Forelimb muscle (tissue), 1 donor: Measurements from ENCODE around the gene COL17A1. TPM values are rescaled to one million over a fixed set of nuclear protein-coding genes. Genes with fewer than 3 reads are reported as not detected.

ENCODE experiments used
- DNase-seq: peaks from one replicate; pipeline ENCODE4 v3.0.0-alpha.2; 2013; ENCODE audit warnings: low read depth
- polyA plus RNA-seq: library from polyadenylated mRNA; unstranded; fragments of 120-200 nt; gene quantifications from one replicate; pipeline ENCODE4 v1.2.1, GENCODE V29; 2013; ENCODE audit not compliant: insufficient read length

COL17A1 gene
- 0.23 TPM for polyA plus RNA-seq

- DNase-seq = no peak
Measured at GRCh38 chr10:104085801-104086400, at the start of gene COL17A1. Gene COL17A1 (minus strand): TSS chr10:104085880. CDS start chr10:104080673, 5,207 bp downstream.

GRCh38 chr10:104130041-104130440 is 44.4 kb upstream of the COL17A1 start:
- DNase-seq = no peak

- no peak for DNase-seq
Measured at GRCh38 chr10:104128214-104128613, 42.5 kb upstream of the COL17A1 start.

GRCh38 chr10:104127411-104127810 is 41.7 kb upstream of the COL17A1 start:
- no peak for DNase-seq

- no peak for DNase-seq
Measured at GRCh38 chr10:104123397-104123796, 37.7 kb upstream of the COL17A1 start.

- no peak for DNase-seq
Measured at GRCh38 chr10:104122225-104123107, 36.8 kb upstream of the COL17A1 start.

- DNase-seq = peak; percentile 92
Measured at GRCh38 chr10:104121485-104122224, 36.0 kb upstream of the COL17A1 start, which contains the start of gene SFR1. Gene SFR1 (plus strand): TSS chr10:104122171. CDS start chr10:104122184, 13 bp downstream.

- DNase-seq = peak; percentile 90
Measured at GRCh38 chr10:104120903-104121484, 35.3 kb upstream of the COL17A1 start.

GRCh38 chr10:104120512-104120902 is 34.8 kb upstream of the COL17A1 start:
- DNase-seq = no peak

- no peak for DNase-seq
Measured at GRCh38 chr10:104119996-104120395, 34.3 kb upstream of the COL17A1 start.

GRCh38 chr10:104117839-104118323 is 32.2 kb upstream of the COL17A1 start:
- DNase-seq = no peak

GRCh38 chr10:104113376-104113956 is 27.8 kb upstream of the COL17A1 start:
- DNase-seq = no peak

GRCh38 chr10:104109908-104110662 is 24.4 kb upstream of the COL17A1 start:
- no peak for DNase-seq

GRCh38 chr10:104104926-104105325 is 19.2 kb upstream of the COL17A1 start:
- DNase-seq = no peak

- no peak for DNase-seq
Measured at GRCh38 chr10:104104418-104104817, 18.7 kb upstream of the COL17A1 start.

- DNase-seq = no peak
Measured at GRCh38 chr10:104103956-104104355, 18.3 kb upstream of the COL17A1 start.

- DNase-seq = no peak
Measured at GRCh38 chr10:104101902-104102301, 16.2 kb upstream of the COL17A1 start.

- no peak for DNase-seq
Measured at GRCh38 chr10:104100795-104101194, 15.1 kb upstream of the COL17A1 start.

GRCh38 chr10:104099941-104100340 is 14.3 kb upstream of the COL17A1 start:
- no peak for DNase-seq

GRCh38 chr10:104099269-104099668 is 13.6 kb upstream of the COL17A1 start:
- no peak for DNase-seq
